Measurements from ENCODE around the gene ZC2HC1B. TPM values are rescaled to one million over a fixed set of nuclear protein-coding genes. Genes with fewer than 3 reads are reported as not detected.

The ZC2HC1B gene
- total RNA-seq, 1 experiment from 2014 or later = not detected

DNA sequence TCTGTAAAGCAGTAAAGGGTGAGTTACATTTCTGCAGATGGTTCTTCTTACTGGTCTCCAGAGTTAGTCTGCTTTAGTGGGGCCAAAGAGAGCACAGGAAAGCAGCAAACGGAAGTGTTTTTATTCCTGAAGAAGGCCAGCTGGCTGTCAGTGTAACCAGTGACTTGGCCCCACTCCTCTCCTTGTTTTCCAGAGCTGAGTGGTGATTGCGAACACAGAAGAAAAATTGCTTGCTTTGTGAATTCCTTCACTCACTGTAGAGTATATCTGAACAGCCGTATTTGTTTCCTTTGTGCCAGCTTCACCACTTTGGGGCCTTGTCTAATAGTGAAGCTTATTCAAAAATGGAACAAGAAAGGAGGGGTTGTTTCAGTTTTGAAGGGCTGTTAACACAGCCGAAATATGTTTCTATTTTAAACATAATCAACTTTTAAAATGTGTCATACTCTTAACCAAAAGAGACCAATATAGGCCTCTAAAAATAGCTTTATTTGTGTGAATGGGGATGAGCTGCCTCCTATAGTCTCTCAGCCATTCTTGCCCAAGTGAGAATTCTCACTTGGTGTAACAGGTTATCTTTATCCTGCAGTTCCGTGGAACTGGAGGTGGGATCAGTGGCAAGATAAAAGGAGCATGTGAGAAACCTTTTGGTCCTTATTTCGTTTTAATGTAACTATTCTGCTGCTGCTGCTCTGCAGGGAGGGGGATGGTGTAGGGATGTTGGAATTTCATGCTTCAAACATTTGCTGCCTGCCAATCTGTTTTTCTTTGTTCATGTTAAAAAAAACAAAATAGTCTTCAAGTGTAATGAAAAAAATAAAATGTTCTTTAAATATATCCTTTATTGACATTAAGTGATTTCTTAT, 37.8 kb downstream of the ZC2HC1B start:
- RAD21 ChIA-PET (ENCODE audit: low non-redundant PET in 1 of 2, low total read pairs in 2 of 2, uncharacterized antibody in 2 of 2, unreplicated experiment in 2 of 2) = no interaction called here
- no peaks in the 10 kb centered on the region for H4K20me1 ChIP-seq (ENCODE audit: insufficient read depth)
- H3K9me3 ChIP-seq (ENCODE audit: control insufficient read depth in 1 of 2, insufficient read depth in 1 of 2, low read depth in 1 of 2, low read length in 2 of 2) = no peaks in the 10 kb centered on the region
- POLR2A ChIA-PET = no interaction called here
- ATAC-seq = no peak
- H3K4me3 ChIP-seq (replicated peaks in 1 of 2; ENCODE audit: low read depth in 1 of 2, low read length in 2 of 2) = no peak overlapping the region
- H3K9ac ChIP-seq (ENCODE audit: low read length) = no peak overlapping the region
- H3K36me3 ChIP-seq (ENCODE audit: control insufficient read depth in 1 of 2, insufficient read depth in 2 of 2, low read length in 2 of 2) = no peaks in the 10 kb centered on the region
- no peak overlapping the region for H3K27ac ChIP-seq (ENCODE audit: low read depth, low read length)
- no TSS peak for BruUV-seq (replicated peaks)
- H3K4me2 ChIP-seq (ENCODE audit: low read length) = no peak overlapping the region
- H3K4me1 ChIP-seq (ENCODE audit: control insufficient read depth in 1 of 2, insufficient read depth in 2 of 2, low read length in 2 of 2) = no peaks in the 10 kb centered on the region
- DNase-seq (ENCODE audit: low read depth, low spot score) = no peak
- H2AFZ ChIP-seq (ENCODE audit: low read depth, low read length, poor library complexity, severe bottlenecking) = no peak overlapping the region
- no peaks in the 10 kb centered on the region for H3K27me3 ChIP-seq (ENCODE audit: insufficient read depth, low read length)
- no peaks in the 10 kb centered on the region for H3K9me2 ChIP-seq (ENCODE audit: insufficient read depth)
- H3K79me2 ChIP-seq (ENCODE audit: insufficient read depth, low read length) = no peaks in the 10 kb centered on the region
- intact Hi-C loops (cut with micrococcal nuclease) = no loop called here
- CTCF ChIA-PET = no interaction called here
- TF ChIP-seq POLR2A (IDR thresholded peaks at IDR 0.05; ENCODE audit: borderline replicate concordance, extremely low read depth, insufficient read depth, insufficient read length) = no peak
- TF ChIP-seq EZH2 (IDR thresholded peaks at IDR 0.05) = no peak
- no peak for TF ChIP-seq JUND (IDR thresholded peaks at IDR 0.05)
- no peak for TF ChIP-seq SP1 (IDR thresholded peaks at IDR 0.05; ENCODE audit: low read depth)
- no peak for TF ChIP-seq SRF (IDR thresholded peaks at IDR 0.05; ENCODE audit: low read depth)
- TF ChIP-seq POLR2AphosphoS5 (IDR thresholded peaks at IDR 0.05; ENCODE audit: low read depth, low read length) = no peak
- TF ChIP-seq EZH2phosphoT487 (IDR thresholded peaks at IDR 0.05; ENCODE audit: borderline replicate concordance) = no peak
- TF ChIP-seq, protein P1, sequence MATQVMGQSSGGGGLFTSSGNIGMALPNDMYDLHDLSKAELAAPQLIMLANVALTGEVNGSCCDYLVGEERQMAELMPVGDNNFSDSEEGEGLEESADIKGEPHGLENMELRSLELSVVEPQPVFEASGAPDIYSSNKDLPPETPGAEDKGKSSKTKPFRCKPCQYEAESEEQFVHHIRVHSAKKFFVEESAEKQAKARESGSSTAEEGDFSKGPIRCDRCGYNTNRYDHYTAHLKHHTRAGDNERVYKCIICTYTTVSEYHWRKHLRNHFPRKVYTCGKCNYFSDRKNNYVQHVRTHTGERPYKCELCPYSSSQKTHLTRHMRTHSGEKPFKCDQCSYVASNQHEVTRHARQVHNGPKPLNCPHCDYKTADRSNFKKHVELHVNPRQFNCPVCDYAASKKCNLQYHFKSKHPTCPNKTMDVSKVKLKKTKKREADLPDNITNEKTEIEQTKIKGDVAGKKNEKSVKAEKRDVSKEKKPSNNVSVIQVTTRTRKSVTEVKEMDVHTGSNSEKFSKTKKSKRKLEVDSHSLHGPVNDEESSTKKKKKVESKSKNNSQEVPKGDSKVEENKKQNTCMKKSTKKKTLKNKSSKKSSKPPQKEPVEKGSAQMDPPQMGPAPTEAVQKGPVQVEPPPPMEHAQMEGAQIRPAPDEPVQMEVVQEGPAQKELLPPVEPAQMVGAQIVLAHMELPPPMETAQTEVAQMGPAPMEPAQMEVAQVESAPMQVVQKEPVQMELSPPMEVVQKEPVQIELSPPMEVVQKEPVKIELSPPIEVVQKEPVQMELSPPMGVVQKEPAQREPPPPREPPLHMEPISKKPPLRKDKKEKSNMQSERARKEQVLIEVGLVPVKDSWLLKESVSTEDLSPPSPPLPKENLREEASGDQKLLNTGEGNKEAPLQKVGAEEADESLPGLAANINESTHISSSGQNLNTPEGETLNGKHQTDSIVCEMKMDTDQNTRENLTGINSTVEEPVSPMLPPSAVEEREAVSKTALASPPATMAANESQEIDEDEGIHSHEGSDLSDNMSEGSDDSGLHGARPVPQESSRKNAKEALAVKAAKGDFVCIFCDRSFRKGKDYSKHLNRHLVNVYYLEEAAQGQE (IDR thresholded peaks at IDR 0.05; ENCODE audit: low read depth) = no peak
- TF ChIP-seq, protein P2, sequence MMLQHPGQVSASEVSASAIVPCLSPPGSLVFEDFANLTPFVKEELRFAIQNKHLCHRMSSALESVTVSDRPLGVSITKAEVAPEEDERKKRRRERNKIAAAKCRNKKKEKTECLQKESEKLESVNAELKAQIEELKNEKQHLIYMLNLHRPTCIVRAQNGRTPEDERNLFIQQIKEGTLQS (IDR thresholded peaks at IDR 0.05) = no peak
- TF ChIP-seq, protein P3, sequence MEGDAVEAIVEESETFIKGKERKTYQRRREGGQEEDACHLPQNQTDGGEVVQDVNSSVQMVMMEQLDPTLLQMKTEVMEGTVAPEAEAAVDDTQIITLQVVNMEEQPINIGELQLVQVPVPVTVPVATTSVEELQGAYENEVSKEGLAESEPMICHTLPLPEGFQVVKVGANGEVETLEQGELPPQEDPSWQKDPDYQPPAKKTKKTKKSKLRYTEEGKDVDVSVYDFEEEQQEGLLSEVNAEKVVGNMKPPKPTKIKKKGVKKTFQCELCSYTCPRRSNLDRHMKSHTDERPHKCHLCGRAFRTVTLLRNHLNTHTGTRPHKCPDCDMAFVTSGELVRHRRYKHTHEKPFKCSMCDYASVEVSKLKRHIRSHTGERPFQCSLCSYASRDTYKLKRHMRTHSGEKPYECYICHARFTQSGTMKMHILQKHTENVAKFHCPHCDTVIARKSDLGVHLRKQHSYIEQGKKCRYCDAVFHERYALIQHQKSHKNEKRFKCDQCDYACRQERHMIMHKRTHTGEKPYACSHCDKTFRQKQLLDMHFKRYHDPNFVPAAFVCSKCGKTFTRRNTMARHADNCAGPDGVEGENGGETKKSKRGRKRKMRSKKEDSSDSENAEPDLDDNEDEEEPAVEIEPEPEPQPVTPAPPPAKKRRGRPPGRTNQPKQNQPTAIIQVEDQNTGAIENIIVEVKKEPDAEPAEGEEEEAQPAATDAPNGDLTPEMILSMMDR (IDR thresholded peaks at IDR 0.05 in 2 of 3, conservative IDR thresholded peaks at IDR 0.05 in 1 of 3; ENCODE audit: borderline replicate concordance in 1 of 3, insufficient read depth in 1 of 3, low read depth in 2 of 3, low read length in 2 of 3) = no peak
- no peak for TF ChIP-seq CBX3 (IDR thresholded peaks at IDR 0.05; ENCODE audit: low read depth)
- TF ChIP-seq CEBPB (IDR thresholded peaks at IDR 0.05; ENCODE audit: low read depth) = no peak
- no peak for TF ChIP-seq SIN3A (IDR thresholded peaks at IDR 0.05; ENCODE audit: low read depth)
- no peak for TF ChIP-seq FOSL1 (IDR thresholded peaks at IDR 0.05; ENCODE audit: low read depth)
- TF ChIP-seq RAD21 (IDR thresholded peaks at IDR 0.05; ENCODE audit: low read depth) = no peak
- no peak for TF ChIP-seq ZFX (IDR thresholded peaks at IDR 0.05)
- TF ChIP-seq, protein P4, sequence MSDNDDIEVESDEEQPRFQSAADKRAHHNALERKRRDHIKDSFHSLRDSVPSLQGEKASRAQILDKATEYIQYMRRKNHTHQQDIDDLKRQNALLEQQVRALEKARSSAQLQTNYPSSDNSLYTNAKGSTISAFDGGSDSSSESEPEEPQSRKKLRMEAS (IDR thresholded peaks at IDR 0.05) = no peak
- no peak for TF ChIP-seq TCF7L2 (IDR thresholded peaks at IDR 0.05; ENCODE audit: borderline replicate concordance, extremely low read depth, insufficient read depth, insufficient read length)
